HUES64 (cell line): ENCODE results near the gene BHLHA9.
"Not testable (repeated sequence)": the region's sequence is repeated elsewhere in the genome, so short reads cannot be mapped to it uniquely, and the experiment has no call there.

Source experiments
- H3K27ac ChIP-seq: 2 replicates; pipeline ENCODE4 v1.7.0; 2013; ENCODE audit warnings: low read depth, low read length, inconsistent platforms
- H3K27me3 ChIP-seq: 2 replicates; pipeline ENCODE4 v1.6.1; 2013; ENCODE audit warnings: mild to moderate bottlenecking, low read length; ENCODE audit not compliant: insufficient read depth
- H3K36me3 ChIP-seq: 2 replicates; pipeline ENCODE4 v1.6.1; 2013; ENCODE audit warnings: mild to moderate bottlenecking, low read length; ENCODE audit not compliant: insufficient read depth
- H3K4me1 ChIP-seq: 2 replicates; pipeline ENCODE4 v1.6.1; 2013; ENCODE audit warnings: mild to moderate bottlenecking, low read length, moderate library complexity; ENCODE audit not compliant: insufficient read depth
- H3K4me3 ChIP-seq: 2 replicates; pipeline ENCODE4 v1.5.1; 2013; ENCODE audit warnings: mild to moderate bottlenecking, low read length, moderate library complexity
- H3K9ac ChIP-seq: 2 replicates; pipeline ENCODE4 v1.6.1; 2013; ENCODE audit warnings: mild to moderate bottlenecking, low read depth, low read length
- H3K9me3 ChIP-seq: 2 replicates; pipeline ENCODE4 v1.6.1; 2013; ENCODE audit warnings: low read depth, low read length; ENCODE audit not compliant: insufficient read depth
- WGBS: fragments of 150-250, 120-280 bp; methylation state at CpG from one replicate; pipeline ENCODE4 v1.1.7; 2013; ENCODE audit warnings: missing lambda C conversion rate; 5-methylcytosine and 5-hydroxymethylcytosine counted together

BHLHA9 gene

DNA sequence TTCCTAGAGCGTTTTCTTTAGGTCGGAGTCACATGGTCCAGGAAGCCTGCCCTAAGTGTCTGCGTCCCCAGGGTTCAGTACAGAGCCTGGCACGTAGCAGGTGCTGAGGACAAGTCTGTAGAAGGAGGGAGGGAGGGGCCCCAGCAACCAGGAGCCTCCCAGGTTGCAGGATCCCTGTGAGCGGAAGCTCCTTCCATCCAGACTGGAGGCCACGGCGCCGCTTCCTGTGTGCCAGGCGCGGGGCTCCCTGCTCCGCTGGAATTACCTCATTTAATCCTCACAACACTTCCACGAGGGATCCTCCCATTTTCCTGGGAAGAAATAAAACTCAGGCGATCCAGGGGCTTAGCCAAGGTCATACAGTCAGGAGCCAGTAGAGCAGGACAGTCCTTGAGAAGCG, 31.3 kb downstream of the BHLHA9 start:
- Histone ChIP-seq H3K9me3 (no peaks in the 10 kb centered on the region), H3K27me3 (peaks cover 12% of the 10 kb centered on the region; the same call in 1 of the 2 replicates), H3K4me3 (no peak overlapping the region), H3K36me3 (no peaks in the 10 kb centered on the region), H3K4me1 (peaks cover 9% of the 10 kb centered on the region; the same call in 1 of the 2 replicates), H3K9ac (no peak overlapping the region), H3K27ac (no peak overlapping the region)
- WGBS: 85% methylated on average over 14 of the region's 14 CpGs

DNA sequence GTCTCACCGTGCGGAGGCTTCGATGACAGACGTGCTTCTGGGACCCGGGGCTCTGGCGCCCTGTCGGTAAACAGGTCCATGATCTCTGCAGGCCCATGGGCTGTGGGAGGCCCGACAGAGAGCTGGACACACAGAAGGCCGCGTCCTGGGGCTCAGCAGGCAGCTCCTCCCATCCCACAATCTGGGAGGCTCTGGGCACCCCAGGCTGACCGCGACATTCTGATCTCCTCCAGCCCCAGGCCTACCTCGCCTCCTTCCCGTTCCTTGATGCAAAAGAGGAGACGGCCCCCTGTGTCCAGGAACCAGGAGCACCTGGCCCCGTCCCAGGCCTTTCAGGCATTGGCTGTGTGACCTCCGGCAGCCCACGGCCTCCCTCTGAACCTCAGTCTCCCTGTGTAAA, 32.5 kb downstream of the BHLHA9 start:
- peaks cover 9% of the 10 kb centered on the region; the same call in 1 of the 2 replicates for H3K4me1 ChIP-seq
- H3K9ac ChIP-seq: no peak overlapping the region
- no peaks in the 10 kb centered on the region for H3K36me3 ChIP-seq
- WGBS: 87% methylated on average over 18 of the region's 18 CpGs
- H3K4me3 ChIP-seq: no peak overlapping the region
- peaks cover 12% of the 10 kb centered on the region; the same call in 1 of the 2 replicates for H3K27me3 ChIP-seq
- no peaks in the 10 kb centered on the region for H3K9me3 ChIP-seq
- no peak overlapping the region for H3K27ac ChIP-seq

DNA sequence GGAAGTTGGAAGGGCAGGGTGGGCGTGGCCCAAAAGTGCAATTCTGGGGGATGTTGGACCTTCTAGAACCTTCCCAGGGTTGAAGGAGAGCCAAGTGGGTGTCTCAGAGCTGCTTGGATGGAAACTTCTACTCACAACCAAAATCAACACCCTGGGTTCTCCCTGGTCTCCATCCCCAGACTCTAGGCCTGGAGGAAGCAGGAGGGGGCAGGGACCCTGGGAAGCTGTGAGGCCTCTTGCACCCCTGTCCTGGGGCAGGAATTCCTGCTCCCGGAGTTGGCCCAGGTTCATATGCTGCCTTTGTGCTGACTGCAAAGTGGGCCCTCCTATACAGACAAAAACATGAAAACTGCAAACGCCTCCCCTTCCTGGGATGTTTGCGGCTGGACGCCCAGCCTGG, 34.3 kb downstream of the BHLHA9 start:
- WGBS: 93% methylated on average over 5 of the region's 5 CpGs
- Histone ChIP-seq H3K9ac (no peak overlapping the region), H3K27me3 (peaks cover 2% of the 10 kb centered on the region; the same call in 1 of the 2 replicates), H3K36me3 (no peaks in the 10 kb centered on the region), H3K4me1 (no peaks in the 10 kb centered on the region), H3K4me3 (no peak overlapping the region), H3K9me3 (no peaks in the 10 kb centered on the region), H3K27ac (no peak overlapping the region)

DNA sequence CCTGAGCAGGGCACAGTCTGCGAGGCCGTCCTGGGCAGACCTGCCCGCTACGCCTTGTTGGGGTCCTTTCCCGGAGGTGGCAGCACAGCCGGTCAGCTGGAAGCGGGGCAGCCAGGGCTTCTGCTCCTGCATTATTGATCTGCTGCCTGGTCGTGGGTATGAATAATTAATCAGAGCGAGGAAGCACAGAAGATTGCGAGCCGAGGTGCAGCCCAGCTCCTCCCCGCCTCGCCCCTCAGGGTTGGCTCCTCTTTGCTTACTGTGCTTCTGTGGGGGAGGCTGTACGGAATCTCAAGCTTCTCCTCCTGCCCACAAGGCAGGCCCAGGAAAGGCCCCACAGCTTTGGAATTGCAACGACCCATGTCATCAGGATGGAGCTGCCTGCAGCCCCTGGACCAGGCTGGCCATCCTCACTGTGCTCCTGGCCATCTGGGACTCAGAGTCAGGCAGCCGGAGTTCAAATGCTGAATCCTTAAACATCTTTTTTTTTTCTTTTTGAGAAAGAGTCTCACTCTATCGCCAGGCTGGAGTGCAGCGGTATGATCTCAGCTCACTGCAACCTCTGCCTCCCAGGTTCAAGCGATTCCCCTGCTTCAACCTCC, 34.8 kb downstream of the BHLHA9 start:
- Histone ChIP-seq H3K9ac (no peak overlapping the region), H3K27me3 (peaks cover 2% of the 10 kb centered on the region; the same call in 1 of the 2 replicates), H3K4me1 (no peaks in the 10 kb centered on the region), H3K4me3 (no peak overlapping the region), H3K9me3 (no peaks in the 10 kb centered on the region), H3K27ac (no peak overlapping the region), H3K36me3 (no peaks in the 10 kb centered on the region)
- WGBS: 87% methylated on average over 19 of the region's 19 CpGs

DNA sequence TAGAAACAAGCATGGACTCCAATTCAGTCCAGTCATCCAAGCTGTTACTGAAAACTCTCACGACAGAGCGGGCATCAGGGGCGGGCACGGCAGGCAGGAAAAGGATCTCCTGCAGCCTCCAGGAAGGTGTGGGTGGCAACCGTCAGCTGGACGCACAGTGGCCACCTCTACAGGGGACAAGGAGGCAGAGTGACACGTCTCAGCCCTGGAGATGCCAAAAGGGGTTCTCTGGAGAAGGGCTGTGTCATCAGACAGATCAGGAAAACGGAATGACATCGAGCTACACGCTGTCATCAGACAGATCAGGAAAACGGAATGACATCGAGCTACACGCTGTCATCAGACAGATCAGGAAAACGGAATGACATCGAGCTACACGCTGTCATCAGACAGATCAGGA, 37.6 kb downstream of the BHLHA9 start:
- not testable (repeated sequence) for H3K4me1 ChIP-seq, H3K9ac ChIP-seq, H3K27me3 ChIP-seq, H3K36me3 ChIP-seq, H3K27ac ChIP-seq, H3K9me3 ChIP-seq, H3K4me3 ChIP-seq
- WGBS: 80% methylated on average over 9 of the region's 16 CpGs

DNA sequence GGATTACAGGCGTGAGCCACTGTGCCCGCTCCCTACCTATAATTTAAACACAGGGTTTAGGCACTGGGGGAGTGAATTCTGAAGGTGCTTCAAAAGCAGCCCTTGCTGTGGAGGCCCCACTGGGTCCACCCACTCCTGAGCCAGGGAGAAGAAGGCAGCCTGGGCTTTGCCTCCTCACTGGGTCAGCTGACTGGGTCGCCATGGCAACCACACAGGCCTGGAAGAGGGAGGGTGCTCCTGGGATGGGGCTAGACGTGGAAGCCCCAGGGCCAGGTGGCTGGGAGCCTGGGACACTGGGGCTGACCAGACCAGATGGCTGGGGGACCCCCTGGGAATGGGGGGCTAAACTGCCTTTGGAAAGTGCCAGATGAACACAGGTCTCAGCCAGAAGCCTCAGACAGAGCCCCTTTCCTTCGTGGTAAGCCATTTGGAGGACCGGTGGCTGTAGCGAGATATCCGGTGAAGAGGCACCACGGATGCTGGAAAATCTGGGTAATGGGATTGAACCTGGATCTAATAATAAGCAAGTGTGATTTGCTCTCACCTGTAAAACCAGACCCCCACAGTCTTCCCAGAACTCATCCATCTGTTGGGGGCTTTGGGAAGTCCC, 42.1 kb downstream of the BHLHA9 start:
- Histone ChIP-seq H3K36me3 (no peaks in the 10 kb centered on the region), H3K27me3 (peaks cover 6% of the 10 kb centered on the region; the same call in 1 of the 2 replicates), H3K9ac (no peak overlapping the region), H3K4me3 (no peak overlapping the region), H3K27ac (no peak overlapping the region), H3K4me1 (no peaks in the 10 kb centered on the region), H3K9me3 (no peaks in the 10 kb centered on the region)
- WGBS: 54% methylated on average over 8 of the region's 9 CpGs

DNA sequence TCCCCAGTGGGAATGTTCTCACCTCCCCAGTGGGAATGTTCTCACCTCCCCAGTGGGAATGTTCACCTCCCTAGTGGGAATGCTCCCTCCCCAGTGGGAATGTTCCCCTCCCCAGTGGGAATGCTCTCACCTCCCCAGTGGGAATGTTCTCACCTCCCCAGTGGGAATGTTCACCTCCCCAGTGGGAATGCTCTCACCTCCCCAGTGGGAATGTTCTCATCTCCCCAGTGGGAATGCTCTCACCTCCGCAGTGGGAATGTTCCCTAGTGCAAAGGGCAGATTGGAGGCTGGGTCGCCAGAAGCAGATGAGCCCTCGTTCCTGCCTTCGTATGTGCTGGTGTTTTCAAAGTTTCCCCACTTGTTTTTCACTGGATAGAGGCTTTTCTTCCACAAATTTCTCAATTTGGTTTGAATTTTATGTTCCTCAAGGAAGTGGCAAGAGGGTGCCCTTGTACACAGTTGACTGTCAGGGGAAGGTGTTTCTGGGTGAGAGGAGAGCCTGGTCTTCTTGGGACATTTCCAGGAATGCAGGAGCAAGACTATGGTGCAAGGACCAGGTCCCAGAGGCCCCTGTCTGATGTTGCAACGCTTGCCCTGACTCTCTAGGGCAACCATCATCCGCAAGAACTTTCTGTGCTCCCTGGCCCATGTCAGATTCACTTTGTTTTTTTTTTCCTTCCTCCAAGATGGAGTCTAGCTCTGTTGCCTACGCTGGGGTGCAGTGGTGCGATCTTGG, 43.2 kb downstream of the BHLHA9 start:
- Histone ChIP-seq H3K27ac (no peak overlapping the region), H3K4me3 (no peak overlapping the region), H3K9ac (no peak overlapping the region), H3K27me3 (peaks cover 5% of the 10 kb centered on the region; the same call in 1 of the 2 replicates), H3K4me1 (no peaks in the 10 kb centered on the region), H3K9me3 (no peaks in the 10 kb centered on the region), H3K36me3 (no peaks in the 10 kb centered on the region)
- WGBS: 84% methylated on average over 8 of the region's 8 CpGs

DNA sequence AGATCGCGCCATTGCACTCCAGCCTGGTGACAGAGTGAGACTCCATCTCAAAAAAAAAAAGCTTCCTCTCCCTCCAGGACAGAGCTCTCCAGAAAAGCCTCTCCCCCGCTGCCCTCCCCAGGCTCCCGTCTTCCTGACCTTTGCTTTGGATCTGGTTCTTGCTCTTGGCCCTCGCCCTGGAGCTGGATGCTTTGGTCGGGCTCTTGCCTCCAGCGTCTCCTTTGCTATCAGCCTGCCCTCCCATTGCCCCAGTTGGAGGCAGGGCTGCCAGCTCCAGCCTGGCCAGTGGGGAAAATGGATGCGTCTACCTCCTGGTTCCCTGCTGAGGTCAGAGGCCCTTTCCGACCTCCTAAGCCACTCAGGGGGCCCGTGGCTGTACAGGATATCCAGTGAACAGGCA, 45.2 kb downstream of the BHLHA9 start:
- H3K27me3 ChIP-seq: peaks cover 5% of the 10 kb centered on the region; the same call in 1 of the 2 replicates
- H3K9ac ChIP-seq: no peak overlapping the region
- H3K9me3 ChIP-seq: no peaks in the 10 kb centered on the region
- H3K4me1 ChIP-seq: no peaks in the 10 kb centered on the region
- no peak overlapping the region for H3K27ac ChIP-seq
- H3K4me3 ChIP-seq: no peak overlapping the region
- H3K36me3 ChIP-seq: no peaks in the 10 kb centered on the region
- 79% methylated on average over 10 of the region's 10 CpGs for WGBS

DNA sequence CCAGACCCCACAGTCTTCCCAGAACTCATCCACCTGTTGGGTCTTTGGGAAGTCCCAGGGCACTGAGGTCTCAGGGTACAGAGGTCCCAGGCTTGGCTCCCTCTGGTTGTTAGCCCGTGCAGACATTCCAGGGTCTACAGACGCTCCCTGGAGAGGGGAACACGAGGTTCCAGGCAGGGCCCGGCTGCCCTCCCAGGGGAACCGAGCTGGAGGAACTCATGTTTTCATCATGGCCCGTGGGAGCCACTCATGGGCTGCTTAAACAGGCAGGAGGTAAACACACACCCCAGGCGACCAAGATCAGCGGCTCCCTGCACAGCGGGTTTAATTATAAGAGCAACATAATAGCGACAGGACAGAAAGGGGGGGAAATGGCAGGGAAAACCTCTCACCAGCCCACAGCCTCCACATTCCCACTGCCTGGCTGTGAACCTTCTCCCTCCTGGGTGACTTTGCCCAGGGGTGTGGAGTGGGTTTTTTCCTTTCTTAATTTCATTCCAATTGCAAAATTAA, 45.7 kb downstream of the BHLHA9 start:
- H3K9me3 ChIP-seq: no peaks in the 10 kb centered on the region
- no peak overlapping the region for H3K4me3 ChIP-seq
- H3K27ac ChIP-seq: no peak overlapping the region
- H3K27me3 ChIP-seq: peaks cover 5% of the 10 kb centered on the region; the same call in 1 of the 2 replicates
- 75% methylated on average over 10 of the region's 10 CpGs for WGBS
- H3K4me1 ChIP-seq: no peaks in the 10 kb centered on the region
- no peak overlapping the region for H3K9ac ChIP-seq
- H3K36me3 ChIP-seq: no peaks in the 10 kb centered on the region
